Smooth muscle cell (in vitro differentiated cells): ENCODE measurements around the gene FCSK. TPM values are rescaled to one million over a fixed set of nuclear protein-coding genes. Genes with fewer than 3 reads are reported as not detected.

Experiments
- DNase-seq: peaks from one replicate; lab custom pipeline; 2025; ENCODE audit not compliant: unreplicated experiment; lab: John Stamatoyannopoulos, UW
- H2AFZ ChIP-seq: fragments of 200-600 bp; sonication (generic); 2 replicates; pipeline ENCODE4 v1.6.0; 2016; ENCODE audit warnings: antibody characterized with exemption, low read depth, mild to moderate bottlenecking
- H3F3A ChIP-seq: fragments of 200-600 bp; sonication (generic); 2 replicates; pipeline ENCODE4 v1.6.0; 2017; ENCODE audit warnings: antibody characterized with exemption, low read depth
- H3K27ac ChIP-seq: fragments of 200-600 bp; sonication (generic); 2 replicates; pipeline ENCODE4 v1.5.1; 2016; ENCODE audit warnings: low read depth, mild to moderate bottlenecking
- H3K27me3 ChIP-seq: fragments of 200-600 bp; sonication (generic); 2 replicates; pipeline ENCODE4 v1.6.1; 2016; ENCODE audit warnings: low read depth, mild to moderate bottlenecking
- H3K36me3 ChIP-seq: fragments of 200-600 bp; sonication (generic); 2 replicates; pipeline ENCODE4 v1.5.1; 2016; ENCODE audit warnings: low read depth
- H3K4me1 ChIP-seq: fragments of 200-600 bp; sonication (generic); 2 replicates; pipeline ENCODE4 v1.5.1; 2016; ENCODE audit warnings: low read depth
- H3K4me2 ChIP-seq: fragments of 200-600 bp; sonication (generic); 2 replicates; pipeline ENCODE4 v1.6.0; 2016; ENCODE audit warnings: mild to moderate bottlenecking
- H3K4me3 ChIP-seq: fragments of 200-600 bp; sonication (generic); 2 replicates; pipeline ENCODE4 v1.5.1; 2016; ENCODE audit warnings: mild to moderate bottlenecking
- H3K79me2 ChIP-seq: fragments of 200-600 bp; sonication (generic); 2 replicates; pipeline ENCODE4 v1.6.0; 2016; ENCODE audit warnings: low read depth, mild to moderate bottlenecking
- H3K9ac ChIP-seq: fragments of 200-600 bp; sonication (generic); 2 replicates; pipeline ENCODE4 v1.6.0; 2016; ENCODE audit warnings: low read depth
- H3K9me3 ChIP-seq: fragments of 200-600 bp; sonication (generic); replicated peaks from 2 replicates; pipeline ENCODE4 v1.5.1; 2016; ENCODE audit warnings: low read depth
- H4K20me1 ChIP-seq: fragments of 200-600 bp; sonication (generic); 2 replicates; pipeline ENCODE4 v1.6.0; 2016; ENCODE audit warnings: low read depth
- CTCF ChIP-seq: fragments of 200-600 bp; sonication (generic); IDR thresholded peaks from 2 replicates; pipeline ENCODE4 v1.5.1; 2017; ENCODE audit warnings: borderline replicate concordance, mild to moderate bottlenecking, antibody characterized with exemption; ENCODE audit not compliant: insufficient read depth, poor library complexity, severe bottlenecking
- WGBS: methylation state at CpG from one replicate; pipeline ENCODE4 v1.1.7; 2016; ENCODE audit warnings: low lambda C conversion rate; 5-methylcytosine and 5-hydroxymethylcytosine counted together
- polyA plus RNA-seq: library from polyadenylated mRNA; unstranded; fragments of >200 nt; fragmentation: Nextera tagmentation; extraction: Ambion mirVana; gene quantifications from 2 replicates; pipeline ENCODE4 v1.2.1, GENCODE V29; 2016
- total RNA-seq: library from RNA; depleted of rRNA; stranded (reverse); fragments of >200 nt; gene quantifications from 2 replicates; pipeline ENCODE4 v1.2.3, GENCODE V29; 2014

The FCSK gene
- total and polyA plus RNA-seq, 2 experiments from 2014 or later: 4.8 to 16.5 TPM

GRCh38 chr16:70434484-70435260 lies 19.7 kb upstream of the FCSK start:
- Histone ChIP-seq H3K27ac (peak overlapping the region; percentile 71), H2AFZ (no peak overlapping the region), H3K4me3 (no peak overlapping the region), H4K20me1 (peaks cover 59% of the 10 kb centered on the region), H3K9ac (no peak overlapping the region), H3K36me3 (no peaks in the 10 kb centered on the region), H3K27me3 (no peaks in the 10 kb centered on the region), H3K9me3 (no peaks in the 10 kb centered on the region), H3K79me2 (peaks cover 70% of the 10 kb centered on the region), H3K4me2 (no peak overlapping the region), H3K4me1 (peaks cover 49% of the 10 kb centered on the region), H3F3A (peaks cover 65% of the 10 kb centered on the region)
- no peak for TF ChIP-seq CTCF
- WGBS: 92% methylated on average over 6 of the region's 6 CpGs
- no peak for DNase-seq

- Histone ChIP-seq H4K20me1 (peaks cover 50% of the 10 kb centered on the region), H3K9ac (peak overlapping the region; percentile 69), H3K27me3 (no peaks in the 10 kb centered on the region), H3K79me2 (peaks cover 46% of the 10 kb centered on the region), H3K36me3 (no peaks in the 10 kb centered on the region), H3K4me3 (peak overlapping the region; percentile 70), H3K4me2 (peak overlapping the region; percentile 93), H2AFZ (no peak overlapping the region), H3K4me1 (peaks cover 37% of the 10 kb centered on the region), H3F3A (peaks cover 48% of the 10 kb centered on the region), H3K9me3 (no peaks in the 10 kb centered on the region), H3K27ac (peak overlapping the region; percentile 82)
- TF ChIP-seq CTCF: no peak
- WGBS: 3% methylated on average over 5 of the region's 5 CpGs
- no peak for DNase-seq
Measured at GRCh38 chr16:70437017-70437581, 17.3 kb upstream of the FCSK start.

DNA sequence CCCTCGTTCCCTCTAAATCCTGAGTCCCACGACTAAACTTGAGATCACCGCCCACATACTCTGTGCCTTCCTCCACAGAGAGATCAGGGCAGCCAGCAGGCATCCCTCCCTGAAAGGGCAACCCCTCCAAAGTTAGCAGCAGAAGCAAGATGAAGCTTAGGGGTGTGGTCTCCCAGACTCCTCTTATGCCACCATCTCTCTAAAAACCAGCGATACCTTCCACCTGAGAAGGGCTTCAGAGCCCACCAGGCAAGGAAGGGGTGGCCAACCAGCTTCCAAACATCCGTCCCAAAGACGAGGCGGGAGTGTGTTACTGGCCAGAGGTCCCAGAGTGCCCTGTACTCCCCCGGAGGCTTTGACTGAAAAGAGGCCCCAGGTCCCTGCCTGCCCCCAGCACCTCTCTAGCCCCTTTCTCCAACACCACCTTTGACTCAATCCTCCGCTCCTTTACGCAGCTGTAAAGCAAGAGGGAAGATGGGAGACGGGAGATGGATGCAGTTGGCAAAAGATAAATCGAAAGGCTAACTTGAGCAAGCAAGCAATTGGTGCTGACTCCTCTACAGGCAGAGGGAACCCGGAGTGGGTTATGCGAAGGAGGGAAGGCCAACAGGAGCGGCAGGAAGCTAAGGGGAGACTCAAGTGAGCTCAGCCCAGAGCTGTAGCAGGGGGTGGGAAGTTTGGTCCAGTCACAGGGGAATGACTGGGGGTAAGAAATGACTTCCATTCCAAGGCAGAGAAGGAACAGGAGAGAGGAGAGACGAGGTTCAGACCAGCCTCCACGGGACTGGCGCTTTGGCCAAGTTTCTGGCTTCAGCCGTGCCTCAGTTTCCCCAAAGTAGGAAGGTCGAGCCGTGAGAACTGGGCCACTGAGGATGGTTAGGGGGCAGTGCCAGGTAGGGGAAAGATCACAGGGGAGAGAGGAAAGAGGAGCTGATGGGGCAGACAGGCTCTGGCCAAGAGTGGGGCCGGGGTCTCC lies 16.5 kb upstream of the FCSK start:
- Histone ChIP-seq H3K27ac (peak overlapping the region; percentile 82), H3K4me3 (peak overlapping the region; percentile 70), H2AFZ (no peak overlapping the region), H4K20me1 (peaks cover 42% of the 10 kb centered on the region), H3K4me1 (peaks cover 31% of the 10 kb centered on the region), H3K4me2 (peak overlapping the region; percentile 93), H3K79me2 (peaks cover 38% of the 10 kb centered on the region), H3K36me3 (no peaks in the 10 kb centered on the region), H3K9me3 (no peaks in the 10 kb centered on the region), H3K27me3 (no peaks in the 10 kb centered on the region), H3K9ac (peak overlapping the region; percentile 69), H3F3A (peaks cover 43% of the 10 kb centered on the region)
- TF ChIP-seq CTCF: no peak
- 4% methylated on average over 22 of the region's 22 CpGs for WGBS
- DNase-seq: no peak
